ENCODE results near the gene NXPH1. TPM values are rescaled to one million over a fixed set of nuclear protein-coding genes. Genes with fewer than 3 reads are reported as not detected.

NXPH1 gene
- total RNA-seq, 4 donors from 2014 or later: not detected

DNA sequence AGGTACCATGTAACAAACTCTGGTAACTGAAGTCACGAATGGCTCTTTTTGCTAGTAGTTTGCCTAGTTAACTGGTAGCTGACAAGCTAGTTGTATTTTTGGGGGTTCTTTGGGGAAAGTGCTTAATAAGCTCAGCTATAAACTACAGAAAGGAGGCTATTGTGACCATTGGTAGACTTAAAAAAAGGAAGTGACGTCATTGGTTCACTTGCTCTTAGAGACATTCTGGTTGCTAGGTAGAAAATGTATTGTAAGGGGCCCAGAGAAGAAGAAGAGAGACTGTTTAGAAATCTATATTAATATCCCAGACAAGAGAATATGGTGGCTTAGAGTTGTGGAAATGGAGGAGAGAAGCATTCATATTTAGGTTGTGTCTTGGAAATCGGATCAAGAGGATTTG lies 103.0 kb downstream of the NXPH1 start:
- 85% methylated on average over 3 of the region's 3 CpGs for WGBS, 2 donors
- no peak overlapping the region for H3K4me3 ChIP-seq (ENCODE audit: low read depth, poor library complexity, severe bottlenecking)
- intact Hi-C loops (cut with DNase I; ENCODE audit: low total_unique reads): no loop called here
- DNase-seq (ENCODE audit: low spot score in 2 of 2): no peak
- TF ChIP-seq CTCF (IDR thresholded peaks at IDR 0.05): no peak
- TF ChIP-seq POLR2A (IDR thresholded peaks at IDR 0.05): no peak

DNA sequence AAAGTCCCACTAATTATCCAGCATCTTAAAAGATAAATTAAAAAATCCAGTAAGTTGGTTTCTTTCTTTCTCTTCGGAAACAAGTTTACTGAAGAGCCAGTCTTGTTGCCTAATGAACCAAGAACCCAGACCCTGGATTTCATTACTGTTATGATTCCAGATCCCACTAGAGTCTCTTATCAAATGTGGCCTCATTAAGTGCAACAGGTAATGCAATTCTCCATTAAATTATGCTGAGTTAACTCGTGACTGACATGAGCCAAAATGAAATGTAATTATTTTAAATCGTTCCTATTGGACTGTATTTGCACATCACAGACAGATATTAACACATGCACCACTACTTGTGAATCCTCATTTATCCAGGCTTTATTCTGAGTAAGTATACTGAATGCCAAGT lies 115.6 kb downstream of the NXPH1 start:
- DNase-seq (ENCODE audit: low spot score in 2 of 2): no peak
- TF ChIP-seq POLR2A (IDR thresholded peaks at IDR 0.05) (no peak), CTCF (IDR thresholded peaks at IDR 0.05) (no peak)
- WGBS, 2 donors: 69 to 70% methylated on average over 3 of the region's 3 CpGs
- no peak overlapping the region for H3K4me3 ChIP-seq (ENCODE audit: low read depth, poor library complexity, severe bottlenecking)
- intact Hi-C loops (cut with DNase I; ENCODE audit: low total_unique reads): no loop called here

DNA sequence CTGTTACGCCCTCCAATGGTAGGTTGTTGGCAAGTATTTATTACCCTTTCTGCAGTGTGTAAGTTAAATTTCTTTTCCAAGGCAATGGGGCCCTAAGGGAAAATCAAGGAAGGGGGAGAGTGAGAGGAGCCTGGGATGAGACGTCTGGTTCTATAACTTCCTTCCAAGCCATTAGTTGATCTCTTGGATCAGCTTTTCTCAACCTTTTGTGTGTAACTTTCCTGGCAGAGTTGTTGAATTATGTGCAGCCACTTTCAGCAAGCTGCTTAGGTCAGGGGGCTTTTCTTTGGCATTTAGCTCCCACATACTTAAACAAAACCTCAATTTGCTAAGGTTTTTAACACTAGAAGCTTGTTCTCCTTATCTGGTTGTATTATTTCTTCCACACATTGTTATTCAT lies 127.1 kb downstream of the NXPH1 start:
- intact Hi-C loops (cut with DNase I; ENCODE audit: low total_unique reads): no loop called here

GRCh38 chr7:8561449-8561848 lies 128.0 kb downstream of the NXPH1 start:
- no peak for DNase-seq (ENCODE audit: low spot score in 2 of 2)
- intact Hi-C loops (cut with DNase I; ENCODE audit: low total_unique reads): no loop called here
- no peak for TF ChIP-seq CTCF (IDR thresholded peaks at IDR 0.05)
- TF ChIP-seq POLR2A (IDR thresholded peaks at IDR 0.05): no peak
- H3K4me3 ChIP-seq (ENCODE audit: low read depth, poor library complexity, severe bottlenecking): no peak overlapping the region
- 51 to 60% methylated on average over 3 of the region's 3 CpGs for WGBS, 2 donors

More for the DNA sequence above, 127.1 kb downstream of the NXPH1 start:
- no peak overlapping the region for H3K4me3 ChIP-seq (ENCODE audit: low read depth, poor library complexity, severe bottlenecking)
- no peak for DNase-seq (ENCODE audit: low spot score in 2 of 2)
- TF ChIP-seq CTCF (IDR thresholded peaks at IDR 0.05) (no peak), POLR2A (IDR thresholded peaks at IDR 0.05) (no peak)
- 25 to 44% methylated on average over 2 of the region's 2 CpGs for WGBS, 2 donors

- no peak for DNase-seq (ENCODE audit: low spot score in 2 of 2)
- intact Hi-C loops (cut with DNase I; ENCODE audit: low total_unique reads): no loop called here
- H3K4me3 ChIP-seq (ENCODE audit: low read depth, poor library complexity, severe bottlenecking): no peak overlapping the region
- no peak for TF ChIP-seq CTCF (IDR thresholded peaks at IDR 0.05)
- no peak for TF ChIP-seq POLR2A (IDR thresholded peaks at IDR 0.05)
- 73 to 75% methylated on average over 3 of the region's 3 CpGs for WGBS, 2 donors
Observed at GRCh38 chr7:8564281-8564680, 130.9 kb downstream of the NXPH1 start.

GRCh38 chr7:8566016-8566415 lies 132.6 kb downstream of the NXPH1 start:
- H3K4me3 ChIP-seq (ENCODE audit: low read depth, poor library complexity, severe bottlenecking): no peak overlapping the region
- intact Hi-C loops (cut with DNase I; ENCODE audit: low total_unique reads): no loop called here
- no peak for DNase-seq (ENCODE audit: low spot score in 2 of 2)
- TF ChIP-seq CTCF (IDR thresholded peaks at IDR 0.05) (no peak), POLR2A (IDR thresholded peaks at IDR 0.05) (no peak)
- WGBS, 2 donors: 63 to 73% methylated on average over 2 of the region's 2 CpGs

Measured in lower leg skin (tissue), 4 donors.